Peyer's patch (tissue), 4 donors: ENCODE measurements around the gene RELL1.

Source experiments
- CTCF ChIP-seq, 6 experiments: fragments of 450-650 bp in 4 of 6; fragments of 200-600 bp in 2 of 6; sonication (generic) in 1 of 6; IDR thresholded peaks; one replicate each; pipeline ENCODE4 v1.5.1; 2017 to 2019; ENCODE audit warnings: antibody characterized with exemption in 6 of 6, mild to moderate bottlenecking in 3 of 6, moderate library complexity in 1 of 6
- POLR2A ChIP-seq, 2 donors: fragments of 450-650 bp; IDR thresholded peaks; one replicate each; pipeline ENCODE4 v1.5.1; 2017; ENCODE audit warnings: antibody characterized with exemption in 2 of 2, mild to moderate bottlenecking in 2 of 2, moderate library complexity in 2 of 2

GRCh38 chr4:37628977-37629609 is 57.1 kb downstream of the RELL1 start:
- no peak for TF ChIP-seq CTCF (IDR thresholded peaks at IDR 0.05)
- TF ChIP-seq POLR2A (IDR thresholded peaks at IDR 0.05): no peak
